Muscle of leg (tissue), 16 donors: Measurements from ENCODE around the gene CYFIP2. TPM values are rescaled to one million over a fixed set of nuclear protein-coding genes. Genes with fewer than 3 reads are reported as not detected.
A peak's percentile ranks its signal among the peaks of the same experiment; 100 is the strongest.

Experiments
- DNase-seq: peaks from one replicate; pipeline ENCODE4 v3.0.0; 2013
- H3K27ac ChIP-seq: one replicate; pipeline ENCODE4 v1.5.1; 2013; ENCODE audit warnings: mild to moderate bottlenecking, low read length, control low read depth
- H3K27me3 ChIP-seq: one replicate; pipeline ENCODE4 v1.6.1; 2013; ENCODE audit warnings: low read length; ENCODE audit not compliant: control insufficient read depth, insufficient read depth
- H3K36me3 ChIP-seq: one replicate; pipeline ENCODE4 v1.6.1; 2013; ENCODE audit warnings: low read length; ENCODE audit not compliant: control insufficient read depth, insufficient read depth
- H3K4me1 ChIP-seq: one replicate; pipeline ENCODE4 v1.6.1; 2013; ENCODE audit warnings: low read length; ENCODE audit not compliant: control insufficient read depth, insufficient read depth
- H3K4me3 ChIP-seq: one replicate; pipeline ENCODE4 v1.5.1; 2013; ENCODE audit warnings: low read length, control low read depth
- H3K9me3 ChIP-seq: replicated peaks from 2 replicates; pipeline ENCODE4 v1.6.1; 2013; ENCODE audit warnings: low read depth, low read length; ENCODE audit not compliant: control insufficient read depth
- WGBS: methylation state at CpG from one replicate; pipeline ENCODE4 v1.1.5; 2013; ENCODE audit warnings: missing lambda C conversion rate; ENCODE audit not compliant: insufficient coverage; 5-methylcytosine and 5-hydroxymethylcytosine counted together
- long read RNA-seq, 11 donors: transcript quantifications; one replicate each; lab custom pipeline, GENCODE V29; 2026
- polyA plus RNA-seq, 8 donors: library from polyadenylated mRNA; unstranded; fragments of 120-200 nt; gene quantifications; one replicate each; pipeline versions ENCODE4 v1.2.1 to v1.2.3, GENCODE V29; 2013; ENCODE audit warnings: inconsistent platforms in 1 of 8, low replicate concordance in 1 of 8; ENCODE audit not compliant: insufficient read length in 8 of 8, insufficient read depth in 1 of 8
- total RNA-seq: library from RNA; stranded (reverse); fragments of 120-200 nt; gene quantifications from one replicate; pipeline ENCODE4 v1.2.4, GENCODE V29; 2013

The CYFIP2 gene
- total RNA-seq (3.1 TPM), polyA plus RNA-seq (1 to 10 TPM; 3.0 to 7.8 (median 4.4) TPM)
- long read RNA-seq, donor 1, result 0 reads
- long read RNA-seq, donor 2, partial matches to known transcripts, result 0 of 1 reads
- long read RNA-seq, donor 2, other reads (novel, unspliced or antisense), result 0 of 1 reads
- long read RNA-seq, donor 3, result 0 reads
- long read RNA-seq, donor 4, result 0 reads
- long read RNA-seq, donor 5, result 0 reads
- long read RNA-seq, donor 6, full-length matches to known transcripts, result 2 of 2 reads
- long read RNA-seq, donor 6, partial matches to known transcripts, result 0 of 2 reads
- long read RNA-seq, donor 6, other reads (novel, unspliced or antisense), result 0 of 2 reads
- long read RNA-seq, donor 7, partial matches to known transcripts, result 0 of 1 reads
- long read RNA-seq, donor 7, other reads (novel, unspliced or antisense), result 0 of 1 reads
- long read RNA-seq, donor 8, result 0 reads
- long read RNA-seq, donor 9, result 0 reads
- long read RNA-seq, donor 10, partial matches to known transcripts, result 0 of 1 reads
- long read RNA-seq, donor 10, other reads (novel, unspliced or antisense), result 0 of 1 reads
- long read RNA-seq, donor 11, result 0 reads

DNA sequence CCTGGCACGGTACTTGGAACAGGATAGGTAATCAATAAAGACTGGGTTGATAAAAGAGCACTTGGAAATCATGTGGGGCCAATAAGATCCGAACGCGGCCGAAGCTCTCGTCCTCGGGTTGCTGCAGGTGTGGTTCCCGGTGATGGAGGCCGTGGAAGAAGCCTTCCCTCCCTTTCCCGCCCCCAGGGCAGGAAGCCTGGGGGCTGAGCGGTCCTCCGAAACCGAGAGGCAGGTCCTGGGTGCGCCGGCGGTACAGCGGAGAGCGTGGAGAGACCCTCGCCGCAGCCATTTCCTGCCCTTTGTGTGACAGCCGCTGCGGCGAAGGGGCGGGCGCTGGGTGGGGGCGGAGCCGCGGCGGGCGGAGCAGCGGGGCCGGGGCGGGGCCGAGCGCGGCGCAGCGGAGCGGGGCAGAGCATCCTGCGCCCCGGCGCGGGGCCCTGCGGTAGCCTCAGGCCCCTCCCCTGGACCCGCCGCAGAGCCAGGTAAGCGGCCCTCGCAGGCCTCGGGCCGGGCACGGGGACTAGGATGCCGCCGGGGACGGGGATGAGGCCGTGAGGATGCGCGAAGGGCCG lies at the start of gene CYFIP2:
CYFIP2 (plus strand) TSS at position 410 of the 572 bp plus-strand sequence. CDS start 19,239 bp downstream, outside the sequence.
- Histone ChIP-seq H3K27ac (no peak within 1 kb of the TSS), H3K4me1 (peaks cover 27% of the 10 kb centered on the region)
- DNase-seq, result peak; percentile 61

DNA sequence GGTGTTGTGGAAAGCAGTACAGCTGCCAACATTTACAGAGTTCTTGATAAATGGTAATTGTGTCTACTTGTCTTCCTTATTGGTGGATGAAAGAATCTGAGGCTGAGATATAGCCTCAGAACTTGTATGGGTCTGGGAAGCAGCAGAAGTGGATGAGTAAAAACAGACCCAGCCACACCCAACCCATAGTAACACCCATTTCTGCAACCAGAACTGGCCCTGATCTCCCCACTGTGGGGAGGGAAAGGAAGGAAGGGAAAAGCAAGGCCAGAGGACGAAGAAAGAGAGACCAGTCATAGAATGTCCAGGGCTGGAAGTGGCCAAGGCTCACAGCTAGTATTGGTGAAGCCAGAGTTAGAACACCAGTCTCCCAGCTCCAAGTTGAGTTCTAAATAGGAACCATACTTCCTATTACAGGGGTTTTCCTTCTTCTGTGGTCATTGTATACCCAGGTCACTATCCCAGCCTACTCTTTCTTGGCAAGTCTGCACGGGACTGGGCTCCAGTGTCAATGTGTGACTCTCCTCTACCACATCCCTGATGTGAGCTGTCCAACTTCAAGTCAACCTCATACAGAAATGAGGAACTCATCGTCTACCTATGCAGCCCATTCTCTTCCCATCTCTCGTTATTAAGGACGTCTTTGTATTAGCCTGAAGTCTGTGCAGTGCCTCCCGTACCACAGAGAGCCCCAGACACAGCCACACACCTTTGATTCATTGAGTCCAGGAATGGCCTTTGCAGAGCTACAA lies 49.4 kb upstream of the CYFIP2 start:
- no peak for DNase-seq
- no peak overlapping the region for H3K4me3 ChIP-seq
- H3K36me3 ChIP-seq, result no peaks in the 10 kb centered on the region
- no peaks in the 10 kb centered on the region for H3K9me3 ChIP-seq
- no peaks in the 10 kb centered on the region for H3K27me3 ChIP-seq
- no peak overlapping the region for H3K27ac ChIP-seq
- 94% methylated on average over 2 of the region's 6 CpGs for WGBS
- no peaks in the 10 kb centered on the region for H3K4me1 ChIP-seq

More for the DNA sequence above, at the start of gene CYFIP2:
- Histone ChIP-seq H3K4me3 (peak within 1 kb of the TSS; percentile 69), H3K27me3 (peaks cover 22% of the 10 kb centered on the region), H3K36me3 (no peaks in the 10 kb centered on the region), H3K9me3 (no peaks in the 10 kb centered on the region)
- WGBS, result under 1% methylated on average over 58 of the region's 58 CpGs

DNA sequence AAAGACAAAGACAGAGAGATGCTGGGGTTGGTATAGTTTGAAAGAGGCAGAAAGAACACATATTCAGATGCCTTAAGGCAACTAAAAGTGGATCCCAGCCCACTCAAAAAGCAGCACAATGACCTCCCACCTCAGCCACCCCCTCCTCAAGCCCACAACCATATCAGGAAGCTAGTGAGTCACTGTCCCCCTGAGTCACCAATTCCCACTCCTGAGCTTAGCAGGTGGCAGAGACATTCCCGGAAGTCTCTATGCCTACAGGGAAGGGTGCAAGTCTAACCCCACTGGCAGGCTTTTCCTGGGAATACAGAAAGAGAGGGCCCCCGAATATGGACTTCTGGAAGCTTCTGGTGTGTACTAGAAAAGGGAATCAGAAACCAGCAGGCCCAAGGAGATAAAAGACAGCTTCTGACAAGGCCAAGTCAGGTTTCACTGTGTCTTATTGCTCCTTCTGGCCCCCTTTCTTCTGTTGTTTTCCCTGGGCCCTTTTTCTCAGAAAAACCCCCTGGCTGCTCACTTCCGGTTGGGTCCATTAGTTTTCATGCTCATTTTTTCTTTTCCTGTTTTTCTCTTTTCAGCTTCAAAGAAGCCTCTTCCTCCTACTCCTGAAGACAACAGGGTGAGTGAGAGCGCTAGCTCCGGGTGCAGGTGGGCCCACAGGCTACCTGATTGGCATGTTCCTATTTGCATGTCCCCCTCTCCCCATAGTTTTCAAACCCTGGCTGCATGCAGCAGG lies 48.5 kb upstream of the CYFIP2 start:
- 52% methylated on average over 3 of the region's 5 CpGs for WGBS
- no peak for DNase-seq
- H3K4me3 ChIP-seq, result no peak overlapping the region
- H3K9me3 ChIP-seq, result no peaks in the 10 kb centered on the region
- no peaks in the 10 kb centered on the region for H3K4me1 ChIP-seq
- H3K27me3 ChIP-seq, result no peaks in the 10 kb centered on the region
- no peak overlapping the region for H3K27ac ChIP-seq
- H3K36me3 ChIP-seq, result no peaks in the 10 kb centered on the region

DNA sequence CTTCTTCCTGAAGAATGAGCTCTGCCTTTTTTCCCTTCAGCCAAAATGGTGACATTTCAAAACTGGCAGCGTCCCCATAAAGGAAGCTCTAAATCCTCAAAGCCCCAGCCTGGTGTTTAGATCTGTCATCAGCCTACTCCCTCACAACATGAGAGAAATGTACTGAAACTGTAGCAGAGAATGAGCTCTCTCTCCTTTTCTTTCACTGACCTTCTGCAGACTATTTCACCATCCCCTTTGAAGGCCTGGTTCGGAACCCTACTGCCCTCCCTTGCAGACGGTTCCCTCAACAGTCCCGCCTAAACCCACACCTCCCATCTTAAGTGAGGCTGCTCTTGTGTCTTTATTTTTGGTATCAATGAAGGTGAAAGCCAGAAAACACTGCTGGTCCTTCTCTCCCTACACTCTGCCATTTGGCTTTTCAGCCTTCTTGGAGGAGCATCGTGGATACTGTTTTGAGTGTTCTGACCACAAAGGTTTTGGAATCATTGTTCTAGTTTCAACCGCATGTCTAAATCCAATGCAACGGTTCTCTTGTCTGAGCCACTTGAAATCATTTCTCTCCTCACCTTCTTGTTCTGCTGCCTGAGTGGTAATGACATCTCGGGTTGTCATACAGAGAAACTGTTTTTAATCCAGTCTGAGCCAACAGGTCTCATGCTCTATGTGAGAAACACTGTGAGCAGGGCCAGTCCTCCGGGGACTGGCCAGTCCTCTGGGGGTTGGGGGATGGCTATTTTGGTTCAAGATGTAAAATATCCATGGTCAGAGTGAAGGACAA lies 46.2 kb upstream of the CYFIP2 start:
- Histone ChIP-seq H3K4me3 (no peak overlapping the region), H3K27me3 (no peaks in the 10 kb centered on the region), H3K27ac (no peak overlapping the region), H3K36me3 (no peaks in the 10 kb centered on the region), H3K4me1 (no peaks in the 10 kb centered on the region), H3K9me3 (no peaks in the 10 kb centered on the region)
- 54% methylated on average over 3 of the region's 9 CpGs for WGBS
- DNase-seq, result peak; percentile 27

GRCh38 chr5:157221959-157222358 lies 44.0 kb upstream of the CYFIP2 start:
- DNase-seq, result no peak
- Histone ChIP-seq H3K27ac (no peak overlapping the region), H3K9me3 (no peaks in the 10 kb centered on the region), H3K4me3 (no peak overlapping the region), H3K27me3 (no peaks in the 10 kb centered on the region), H3K36me3 (no peaks in the 10 kb centered on the region), H3K4me1 (no peaks in the 10 kb centered on the region)
- WGBS, result 88% methylated on average over 2 of the region's 5 CpGs

DNA sequence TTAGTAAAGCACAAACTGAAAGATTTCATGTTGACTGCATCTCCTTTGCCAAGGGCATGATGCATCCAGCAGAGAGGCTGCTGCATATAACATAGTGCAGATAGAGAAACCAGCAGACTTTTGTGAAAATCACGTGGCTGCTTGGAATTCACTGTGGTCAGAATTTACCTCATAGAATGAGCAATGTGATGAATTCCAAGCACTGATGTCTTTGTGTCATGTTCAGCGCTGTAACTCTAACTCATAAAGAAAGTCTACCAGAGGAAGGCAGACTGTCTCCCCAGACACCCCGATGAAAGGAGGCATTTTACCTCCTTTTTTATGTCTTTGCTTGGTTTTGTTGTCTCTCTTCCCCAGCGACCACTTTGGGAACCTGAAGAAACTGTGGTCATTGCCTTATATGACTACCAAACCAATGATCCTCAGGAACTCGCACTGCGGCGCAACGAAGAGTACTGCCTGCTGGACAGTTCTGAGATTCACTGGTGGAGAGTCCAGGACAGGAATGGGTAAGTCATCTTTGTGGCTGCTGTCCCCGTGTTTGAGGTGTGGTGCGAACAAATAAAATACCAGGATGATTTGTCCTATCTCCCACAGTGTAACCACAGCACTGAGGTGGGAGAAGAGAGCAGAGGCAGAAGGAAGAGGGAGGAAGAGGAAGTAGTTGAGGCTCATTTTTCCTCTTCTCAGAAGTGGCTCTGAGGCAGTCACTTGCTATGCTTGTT lies 43.3 kb upstream of the CYFIP2 start:
- no peak overlapping the region for H3K27ac ChIP-seq
- H3K27me3 ChIP-seq, result no peaks in the 10 kb centered on the region
- WGBS, result 76% methylated on average over 4 of the region's 10 CpGs

DNA sequence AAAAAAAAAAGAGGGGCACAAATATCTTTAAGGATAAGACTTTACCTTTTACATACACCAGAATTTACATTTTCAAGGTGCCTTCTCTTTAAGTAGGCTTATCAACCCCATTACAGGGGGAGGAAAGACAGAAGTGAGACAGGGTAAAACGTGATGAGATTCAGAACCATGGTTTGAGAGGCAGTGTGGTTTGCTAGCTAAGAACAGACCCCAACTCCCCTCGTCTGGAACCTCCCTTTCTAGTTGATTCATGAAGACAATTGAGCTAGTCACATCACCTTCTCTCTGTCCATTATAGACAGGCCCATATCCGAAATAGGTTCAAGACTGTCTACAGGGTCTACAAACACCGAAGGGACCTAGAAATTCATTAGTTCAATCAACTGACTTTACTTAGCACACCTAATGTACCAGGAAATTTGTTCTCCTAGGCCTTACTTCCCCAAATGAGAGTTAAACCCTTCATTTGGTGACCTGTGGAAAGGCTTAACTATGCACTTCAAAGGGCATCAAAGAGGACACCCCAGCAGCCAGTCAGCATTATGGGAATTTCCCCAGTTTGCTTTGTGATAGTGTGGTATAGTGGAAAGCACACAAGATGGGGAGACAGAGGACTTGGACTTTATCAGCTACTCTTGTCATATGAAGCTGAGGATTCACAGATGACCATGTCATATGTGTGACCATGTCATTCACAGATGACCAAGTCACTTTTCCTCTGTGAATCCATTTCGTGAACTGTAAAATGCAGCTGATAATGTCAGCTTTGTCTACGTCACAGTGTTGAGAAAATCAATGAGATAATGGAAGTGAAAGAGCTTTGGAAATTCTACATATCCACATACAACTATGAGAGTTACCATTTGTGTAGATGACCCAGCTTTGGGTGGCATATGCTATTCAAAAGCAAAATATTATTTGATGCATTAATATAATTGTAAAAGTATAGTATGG lies 40.2 kb upstream of the CYFIP2 start:
- Histone ChIP-seq H3K4me1 (no peaks in the 10 kb centered on the region), H3K4me3 (no peak overlapping the region), H3K27me3 (no peaks in the 10 kb centered on the region), H3K9me3 (no peaks in the 10 kb centered on the region), H3K36me3 (no peaks in the 10 kb centered on the region), H3K27ac (no peak overlapping the region)
- DNase-seq, result no peak
- WGBS, result 81% methylated on average over 3 of the region's 6 CpGs

More for the DNA sequence above, 43.3 kb upstream of the CYFIP2 start:
- no peaks in the 10 kb centered on the region for H3K9me3 ChIP-seq
- no peaks in the 10 kb centered on the region for H3K36me3 ChIP-seq
- no peak for DNase-seq
- no peak overlapping the region for H3K4me3 ChIP-seq
- no peaks in the 10 kb centered on the region for H3K4me1 ChIP-seq

DNA sequence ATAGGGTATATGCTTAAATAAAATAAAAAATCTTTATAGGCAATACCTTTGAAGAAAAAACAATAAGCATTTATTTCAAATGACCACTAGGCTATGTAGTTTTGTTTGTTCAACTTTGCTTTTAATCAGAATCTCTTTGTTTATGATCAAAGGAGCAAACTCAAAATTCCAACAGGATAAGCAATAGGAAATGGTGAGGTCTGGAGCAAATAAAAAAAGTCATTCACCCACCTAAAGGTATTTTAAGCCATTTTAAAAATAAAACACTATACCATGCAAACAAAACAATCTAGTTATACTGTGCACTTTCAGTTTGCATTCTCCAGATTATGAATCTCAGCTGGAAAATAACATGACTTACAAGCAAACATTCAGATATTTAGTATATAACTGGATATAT lies 35.3 kb upstream of the CYFIP2 start:
- Histone ChIP-seq H3K27ac (no peak overlapping the region), H3K4me3 (no peak overlapping the region), H3K4me1 (no peaks in the 10 kb centered on the region), H3K27me3 (no peaks in the 10 kb centered on the region), H3K9me3 (no peaks in the 10 kb centered on the region), H3K36me3 (no peaks in the 10 kb centered on the region)
- no peak for DNase-seq
